GM21360 (cell line): ENCODE results near the gene AQP2.

Source experiments
- ATAC-seq: cut with Tn5 transposase; IDR thresholded peaks from one replicate; pipeline ENCODE4 v1.9.1; 2021; ENCODE audit warnings: mild to moderate bottlenecking, moderate library complexity; ENCODE audit not compliant: unreplicated experiment

The AQP2 gene, protein sequence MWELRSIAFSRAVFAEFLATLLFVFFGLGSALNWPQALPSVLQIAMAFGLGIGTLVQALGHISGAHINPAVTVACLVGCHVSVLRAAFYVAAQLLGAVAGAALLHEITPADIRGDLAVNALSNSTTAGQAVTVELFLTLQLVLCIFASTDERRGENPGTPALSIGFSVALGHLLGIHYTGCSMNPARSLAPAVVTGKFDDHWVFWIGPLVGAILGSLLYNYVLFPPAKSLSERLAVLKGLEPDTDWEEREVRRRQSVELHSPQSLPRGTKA

DNA sequence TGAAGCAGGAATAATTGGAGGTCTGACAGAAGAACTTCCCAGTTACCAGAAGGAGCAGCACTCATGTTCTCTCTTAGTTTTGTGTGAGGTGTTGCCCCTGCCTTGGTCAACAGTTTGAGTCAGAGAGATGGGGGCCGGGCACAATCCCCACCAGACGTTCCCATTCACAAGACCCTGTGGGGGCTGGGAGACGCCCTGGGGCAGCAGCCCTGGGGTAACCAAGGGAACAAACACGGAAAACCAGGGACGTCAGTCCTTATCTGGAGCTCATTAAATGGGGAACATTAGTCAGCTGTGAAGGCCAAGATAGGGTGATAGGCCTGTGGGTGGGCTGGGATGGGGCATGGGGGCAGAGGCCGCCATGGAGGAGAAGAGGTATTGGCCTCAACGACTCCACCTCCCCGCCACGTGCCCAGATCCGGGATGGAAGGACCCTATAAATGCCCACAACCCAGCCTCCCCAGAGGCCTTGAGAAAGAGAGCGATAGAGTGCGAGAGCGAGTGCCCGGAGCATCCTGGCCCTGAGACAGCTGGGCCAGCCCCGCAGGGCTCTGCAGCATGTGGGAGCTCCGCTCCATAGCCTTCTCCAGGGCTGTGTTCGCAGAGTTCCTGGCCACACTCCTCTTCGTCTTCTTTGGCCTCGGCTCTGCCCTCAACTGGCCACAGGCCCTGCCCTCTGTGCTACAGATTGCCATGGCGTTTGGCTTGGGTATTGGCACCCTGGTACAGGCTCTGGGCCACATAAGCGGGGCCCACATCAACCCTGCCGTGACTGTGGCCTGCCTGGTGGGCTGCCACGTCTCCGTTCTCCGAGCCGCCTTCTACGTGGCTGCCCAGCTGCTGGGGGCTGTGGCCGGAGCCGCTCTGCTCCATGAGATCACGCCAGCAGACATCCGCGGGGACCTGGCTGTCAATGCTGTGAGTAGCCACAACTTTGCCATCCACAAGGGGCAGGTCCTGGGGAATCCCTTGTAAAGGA, at the start of gene AQP2:
Gene AQP2, plus strand, starts transcription at position 465 of the 979 bp plus-strand sequence. Its CDS starts 94 bp downstream, at position 559.
- no peak for ATAC-seq

DNA sequence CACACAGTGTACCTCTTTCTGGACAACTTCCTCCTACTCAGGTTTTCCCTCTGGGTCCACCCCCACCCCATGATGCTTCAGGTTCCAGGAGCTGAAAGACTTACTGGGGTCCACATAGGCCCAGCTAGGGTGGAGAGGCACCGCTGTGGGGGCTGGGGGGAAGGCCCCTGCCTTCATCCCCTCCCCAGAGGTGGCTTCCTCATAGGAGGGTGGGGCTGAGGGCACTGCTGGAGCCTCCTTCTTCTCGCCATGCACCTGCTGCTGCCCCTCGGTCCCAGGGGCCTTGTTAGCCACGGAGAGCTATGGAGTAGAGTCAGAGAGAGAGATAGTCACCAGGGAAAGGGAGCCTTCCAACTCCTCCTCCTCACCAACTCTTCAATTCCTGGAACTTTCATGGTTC, 49.5 kb upstream of the AQP2 start:
- ATAC-seq = no peak

DNA sequence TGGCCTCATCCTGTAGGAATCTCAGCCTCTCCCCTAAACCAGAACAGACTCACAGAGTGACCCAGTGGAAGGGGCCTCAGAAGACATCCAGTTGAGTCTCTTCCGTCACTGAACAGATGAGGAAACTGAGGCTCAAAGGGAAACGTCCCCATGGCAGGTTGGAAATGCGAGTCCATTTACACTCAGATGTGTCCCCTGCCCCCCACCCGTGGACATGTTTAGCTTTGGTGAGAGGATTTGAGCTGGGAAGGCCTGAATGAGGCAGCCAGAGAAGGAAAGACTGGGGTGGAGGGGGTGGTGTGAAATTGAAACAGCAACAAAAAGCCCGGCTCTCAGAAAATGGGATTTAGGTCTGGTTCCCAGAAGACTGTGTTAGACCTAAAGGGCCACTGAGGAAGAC, 48.6 kb upstream of the AQP2 start:
- ATAC-seq = no peak

DNA sequence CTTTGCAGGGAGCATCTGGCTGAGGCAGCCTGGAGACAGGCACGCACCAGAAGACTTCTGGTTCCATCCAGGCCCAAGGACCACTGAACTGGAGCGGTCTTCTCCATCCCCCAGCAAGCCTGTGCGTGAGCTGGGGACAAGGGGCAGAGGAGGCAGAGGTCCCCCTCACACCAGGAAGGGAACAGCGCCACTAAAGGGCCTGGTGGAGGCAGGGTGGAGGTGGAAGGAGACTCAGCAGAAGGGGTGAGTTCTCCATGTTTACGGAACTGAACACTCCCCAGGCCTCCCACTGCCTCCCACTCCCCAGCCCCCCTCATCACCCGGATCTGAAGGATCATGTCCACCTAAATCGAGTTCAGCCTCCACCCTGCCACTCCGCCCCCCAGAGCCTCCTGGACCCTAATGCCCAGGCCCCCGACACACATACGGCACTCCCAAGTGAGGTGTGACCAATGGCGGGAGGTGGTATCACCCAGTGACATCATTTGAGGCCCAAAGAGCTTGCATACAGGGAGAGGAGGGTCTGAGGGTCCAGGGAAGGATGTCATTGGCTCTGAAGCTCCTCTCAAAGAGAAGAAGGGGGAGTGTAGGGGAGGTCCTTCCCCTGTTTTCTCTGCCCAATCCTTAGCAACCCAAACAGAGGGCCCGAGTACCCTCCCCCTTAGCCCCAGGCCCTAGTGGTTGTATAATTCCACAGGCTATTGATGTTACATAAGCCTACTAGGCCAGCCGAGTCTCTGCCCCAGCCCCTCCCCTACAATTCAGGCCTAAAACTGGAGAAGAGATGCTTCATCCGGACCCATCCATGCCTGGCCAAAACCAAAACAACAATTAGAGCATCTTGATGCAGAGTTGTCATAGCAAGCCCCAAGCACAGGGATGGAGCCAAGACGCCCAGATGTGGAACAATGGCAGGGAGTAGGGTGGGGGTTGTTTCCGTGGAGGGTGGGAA, 47.9 kb upstream of the AQP2 start:
- no peak for ATAC-seq

DNA sequence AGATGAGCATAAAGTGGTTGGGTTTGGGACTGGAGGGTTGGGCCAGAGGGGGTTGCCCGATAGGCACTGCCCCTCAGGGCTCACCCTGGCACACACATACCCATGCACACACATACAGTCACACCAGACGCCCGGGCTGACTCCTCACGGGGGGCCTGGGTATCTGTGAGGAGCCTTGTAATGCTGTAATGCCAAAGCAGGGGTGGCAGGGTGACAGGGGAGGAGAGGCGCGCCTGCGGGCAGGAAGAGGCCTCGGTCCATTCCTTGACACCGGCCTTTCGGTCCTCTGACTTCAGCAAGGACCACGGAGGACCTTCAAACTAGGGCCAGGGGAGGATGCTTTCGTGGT, 47.2 kb upstream of the AQP2 start:
- no peak for ATAC-seq

DNA sequence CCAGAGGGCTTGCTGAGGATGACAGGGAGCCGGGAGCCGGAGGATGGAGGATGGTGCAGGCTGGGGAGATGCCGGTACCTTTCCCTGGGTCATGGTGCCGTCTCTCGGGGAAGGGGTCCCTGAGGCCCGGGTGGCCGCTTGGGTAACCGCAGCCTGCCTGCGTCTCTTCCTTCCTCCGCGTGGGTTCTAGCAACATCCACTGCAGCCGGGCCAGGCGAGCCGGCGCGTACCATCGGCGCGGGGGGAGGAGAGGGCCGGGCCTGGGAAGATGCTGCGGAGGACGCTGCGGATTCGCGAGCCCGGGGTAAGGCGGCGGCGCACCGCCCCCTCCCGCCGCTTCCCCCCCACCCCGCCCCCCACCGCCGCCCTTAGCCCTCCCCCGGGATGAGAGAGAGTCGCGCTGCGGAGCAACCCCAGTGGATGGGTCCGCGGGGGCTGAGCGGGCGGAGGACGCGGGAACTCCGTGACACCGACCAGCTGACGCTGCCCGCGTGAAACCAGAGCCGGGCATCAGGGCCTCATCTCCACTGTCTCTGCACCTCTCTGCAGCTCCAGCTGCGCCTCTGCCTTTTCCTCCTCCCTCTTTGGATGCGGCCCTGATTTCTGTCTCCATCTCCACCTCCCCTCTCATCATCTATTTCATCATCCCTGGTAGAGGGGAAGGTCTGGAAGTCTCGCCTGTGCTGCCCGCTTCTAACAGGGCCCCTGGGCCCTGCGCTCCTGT, 46.7 kb upstream of the AQP2 start, which contains the start of gene FAIM2:
Gene FAIM2, minus strand, starts transcription at position 201 of the 724 bp plus-strand sequence. Its CDS starts 108 bp downstream, at position 93.
- ATAC-seq = no peak

DNA sequence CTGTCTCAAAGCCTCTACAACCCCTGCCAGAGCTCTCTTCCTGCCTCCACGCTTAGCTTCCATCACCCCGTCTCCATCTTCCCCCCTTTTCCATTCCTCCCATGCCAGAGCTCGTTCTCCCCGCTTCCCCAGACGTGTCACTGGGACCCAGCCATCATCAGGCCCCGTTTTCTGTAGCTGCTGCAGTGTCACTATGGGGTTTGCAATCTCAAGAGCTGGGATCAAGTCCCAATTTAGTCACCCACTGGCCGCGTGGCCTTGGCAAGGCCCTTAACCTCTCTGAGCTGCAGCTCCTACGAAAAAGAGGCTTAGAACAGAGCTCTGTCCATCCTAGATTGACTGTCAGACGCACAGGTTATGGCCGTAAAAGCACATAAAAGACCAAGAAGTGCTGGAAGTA, 45.9 kb upstream of the AQP2 start:
- ATAC-seq = no peak

DNA sequence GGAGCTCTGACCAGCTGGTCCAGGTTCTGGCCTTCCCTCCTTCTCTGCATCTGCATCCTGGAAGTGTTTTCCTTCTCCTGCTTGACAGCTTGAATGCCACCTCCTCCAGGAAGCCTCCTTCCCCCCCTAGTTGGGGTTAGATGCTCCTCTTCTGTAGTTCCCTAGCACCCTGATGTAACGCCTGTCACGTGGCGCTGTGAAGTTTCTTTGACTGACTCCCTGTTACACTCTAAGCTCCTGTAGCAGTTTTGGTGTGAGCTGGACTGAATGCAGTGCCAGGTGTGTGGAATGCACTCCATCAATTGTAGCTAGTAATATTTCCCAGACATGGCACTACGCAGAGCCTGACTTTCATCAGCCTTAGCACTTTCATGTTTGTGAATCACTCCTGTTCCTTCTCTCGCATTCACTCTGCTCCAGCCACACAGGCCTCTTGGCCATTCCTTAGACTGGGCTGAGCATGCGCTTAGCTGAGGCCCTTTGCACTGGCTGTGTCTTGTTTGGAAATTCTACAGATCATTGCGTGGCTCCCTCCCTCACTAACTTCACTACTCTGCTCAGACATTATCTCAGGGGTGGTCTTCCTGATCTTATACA, 44.7 kb upstream of the AQP2 start:
- ATAC-seq = no peak

DNA sequence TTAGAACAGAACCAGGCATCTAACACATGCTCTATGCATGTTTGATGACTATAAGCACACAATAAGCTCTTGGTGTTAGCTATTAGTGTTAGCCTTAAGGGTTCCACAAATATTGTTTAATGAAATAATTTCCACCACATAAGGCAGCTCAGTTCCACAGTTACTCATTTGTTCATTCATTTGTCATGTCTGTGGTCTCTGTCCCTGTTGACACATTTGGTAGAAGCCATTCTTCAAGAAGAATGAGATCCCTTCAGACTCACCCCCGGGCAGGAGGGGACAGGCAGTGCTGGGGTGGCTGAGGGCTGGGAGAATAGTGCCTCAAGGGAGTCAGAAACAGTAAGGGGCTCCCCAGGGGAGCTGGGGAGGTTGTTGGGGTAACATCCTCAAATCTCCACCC, 43.2 kb upstream of the AQP2 start:
- no peak for ATAC-seq

DNA sequence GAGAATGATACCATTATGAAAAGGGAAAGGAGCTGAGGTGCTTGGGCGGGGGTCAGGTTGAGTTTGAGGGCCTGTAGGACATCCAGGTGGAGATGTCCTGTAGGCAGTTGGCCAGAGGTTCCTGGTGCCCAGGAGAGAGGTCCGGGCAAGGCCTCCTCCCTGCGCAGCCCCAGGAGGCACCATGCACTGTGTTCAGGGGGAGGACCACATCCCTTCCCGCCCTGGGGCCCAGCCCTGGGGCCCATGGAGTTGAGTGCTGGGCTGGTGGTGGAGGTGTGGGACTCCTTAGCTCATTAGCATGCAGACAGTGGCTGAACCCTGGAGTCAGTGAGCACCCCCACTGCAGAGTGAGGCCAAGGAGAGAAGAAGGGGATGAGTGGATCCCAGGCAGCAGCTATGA, 41.2 kb upstream of the AQP2 start:
- no peak for ATAC-seq

DNA sequence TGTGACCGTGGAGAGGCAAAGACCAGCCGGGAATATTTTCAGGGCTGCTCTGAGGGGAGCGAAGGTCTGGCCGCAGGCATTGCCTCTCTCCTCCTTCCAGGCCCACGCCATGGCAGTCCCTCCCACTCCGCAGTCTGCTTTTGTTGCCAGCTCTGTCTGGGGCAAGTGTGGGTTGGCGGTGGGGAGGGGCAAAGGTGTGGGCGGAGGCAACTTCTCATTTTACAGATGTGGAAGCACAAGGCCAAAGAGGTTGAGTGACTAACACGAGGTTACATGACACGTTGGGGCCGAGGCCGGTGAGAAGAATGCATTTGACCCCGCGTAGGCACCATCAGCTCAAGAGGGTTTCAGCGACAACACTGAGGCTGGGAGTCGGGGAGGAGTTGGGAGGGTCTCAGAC, 40.7 kb upstream of the AQP2 start:
- no peak for ATAC-seq

DNA sequence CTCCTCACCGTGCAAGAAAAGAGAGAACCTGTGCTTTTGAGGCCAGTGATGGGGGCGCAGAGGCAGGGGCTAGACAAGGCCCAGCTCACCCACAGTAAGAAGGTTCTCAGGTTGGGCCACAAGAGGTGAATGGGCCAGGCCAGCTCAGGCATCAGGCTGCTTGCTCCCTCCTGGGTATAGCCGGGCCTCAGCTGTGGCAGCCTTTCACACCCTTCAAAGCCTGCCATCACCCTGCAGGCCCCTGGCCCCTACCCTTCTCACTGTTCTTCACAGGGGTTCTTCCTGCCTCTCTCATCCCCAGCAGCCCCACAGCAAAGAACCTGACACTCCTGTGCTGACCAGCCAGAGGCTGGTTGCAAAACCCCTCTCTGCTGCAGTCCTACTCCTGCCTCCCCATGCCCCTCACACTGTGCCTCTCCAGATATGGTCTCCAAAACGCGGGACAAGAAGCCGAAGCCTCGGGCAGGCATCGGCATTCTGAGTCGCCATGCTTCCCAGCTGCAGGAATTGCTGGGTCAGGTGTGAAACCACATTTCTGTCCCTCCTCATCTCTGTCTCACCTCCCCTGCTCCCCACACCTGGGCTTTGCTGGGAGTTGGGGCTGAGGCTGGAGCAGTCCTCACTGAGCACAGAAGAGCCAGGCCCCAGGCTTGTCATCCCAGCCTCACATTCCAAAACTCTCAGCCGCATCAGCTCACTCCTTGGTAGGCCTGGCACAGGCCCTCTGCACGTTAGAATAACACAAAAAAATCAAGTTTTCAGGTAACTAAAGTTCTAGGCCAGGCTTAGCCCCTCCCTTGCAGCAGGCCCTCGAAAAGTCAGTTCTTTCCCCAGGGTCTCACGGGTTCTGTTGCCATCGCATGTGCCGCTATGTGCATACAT, 40.0 kb upstream of the AQP2 start:
- no peak for ATAC-seq

DNA sequence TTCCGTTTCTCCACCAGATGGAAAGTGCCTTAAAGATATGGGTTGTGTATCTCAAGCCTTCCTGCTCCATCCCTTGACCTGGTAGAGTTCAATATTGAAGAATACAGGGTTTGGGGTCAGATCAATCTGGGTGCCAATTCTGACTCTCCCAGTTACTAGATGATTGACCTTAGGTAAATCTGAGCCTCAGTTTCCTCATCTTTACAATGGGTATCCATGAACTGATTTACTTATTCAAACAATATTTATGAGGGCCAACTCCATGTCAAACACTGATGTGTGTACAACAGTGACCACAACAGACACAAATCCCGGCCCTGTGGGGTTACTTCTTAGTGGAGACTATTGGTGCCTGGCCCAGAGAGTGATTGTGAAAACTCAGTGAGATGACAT, 39.3 kb upstream of the AQP2 start:
- ATAC-seq = no peak

DNA sequence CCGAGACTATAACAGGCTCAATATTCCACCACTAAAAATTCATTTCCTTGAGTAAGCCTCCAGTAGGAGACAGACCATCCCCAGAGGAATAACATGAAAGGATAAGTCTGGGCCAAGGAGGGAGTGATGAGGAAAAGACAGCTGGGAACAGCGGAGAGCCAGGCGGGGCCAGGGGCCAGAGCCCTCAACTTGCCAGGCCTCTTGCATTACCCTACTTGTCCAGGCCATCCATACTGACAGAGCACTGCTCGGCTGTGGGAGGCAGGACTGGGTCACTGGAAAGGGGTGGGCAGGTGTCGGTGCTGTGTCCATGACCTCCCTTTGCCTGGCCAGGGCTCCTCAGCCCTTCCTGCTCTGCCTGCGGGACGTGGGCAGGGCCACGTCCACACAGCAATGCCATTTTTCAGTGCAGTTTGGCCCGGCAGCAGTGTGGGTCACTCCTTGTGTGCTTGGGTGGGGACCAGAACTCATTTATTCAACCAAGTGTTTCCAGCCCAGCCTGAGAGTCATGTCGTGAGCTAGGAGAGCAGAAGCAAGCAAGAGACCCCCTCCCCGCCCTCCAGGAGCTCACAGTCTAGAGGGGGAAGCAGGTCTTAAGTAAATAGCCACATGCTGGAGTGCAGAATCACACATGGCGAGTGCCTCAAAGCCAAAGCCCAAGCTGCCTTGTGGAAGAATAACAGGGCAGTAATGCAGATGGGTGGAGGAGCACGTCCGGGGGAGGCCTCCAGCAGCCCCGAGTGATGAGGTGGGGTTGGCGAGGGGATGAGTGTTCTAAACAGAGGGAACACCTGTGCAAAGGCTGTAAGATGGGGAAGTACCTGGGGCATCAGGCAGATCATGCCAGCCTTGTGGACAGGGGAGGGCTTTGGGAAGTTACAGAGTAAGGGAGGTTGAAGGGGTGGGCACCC, 37.9 kb upstream of the AQP2 start:
- no peak for ATAC-seq

DNA sequence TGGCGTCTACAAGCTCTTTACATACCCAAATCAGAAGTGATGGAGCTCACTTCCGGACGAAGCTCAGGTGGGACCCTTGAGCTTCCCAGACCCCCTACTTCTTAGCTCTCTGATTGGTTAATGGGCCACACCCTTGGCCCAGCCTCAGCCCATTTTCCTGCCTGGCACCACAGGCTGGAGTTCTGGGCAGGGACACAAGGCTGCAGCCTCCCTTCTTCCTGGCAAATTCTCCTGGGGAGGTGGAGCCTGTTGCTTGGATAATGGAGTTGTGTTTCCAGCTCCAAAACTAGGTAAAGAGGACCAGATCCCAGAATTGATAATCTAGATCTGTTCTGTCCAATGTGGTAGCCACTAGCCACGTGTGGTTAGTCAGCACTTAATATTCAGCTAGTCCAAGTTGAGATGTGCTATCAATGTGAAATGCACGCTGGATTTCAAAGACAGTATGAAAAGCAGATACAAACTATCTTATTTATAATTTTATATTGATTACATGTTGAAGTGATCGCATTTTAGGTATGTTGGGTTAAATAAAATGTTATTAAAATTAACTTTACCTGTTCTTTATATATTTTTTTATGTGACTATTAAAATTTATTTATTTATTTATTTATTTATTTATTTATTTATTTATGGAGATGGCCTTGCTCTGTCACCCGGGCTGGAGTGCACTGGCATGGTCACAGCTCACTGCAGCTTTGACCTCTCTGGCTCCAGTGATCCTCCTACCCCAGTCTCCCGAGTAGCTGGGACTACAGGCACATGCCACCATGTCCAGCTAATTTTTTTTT, 34.2 kb upstream of the AQP2 start:
- no peak for ATAC-seq

DNA sequence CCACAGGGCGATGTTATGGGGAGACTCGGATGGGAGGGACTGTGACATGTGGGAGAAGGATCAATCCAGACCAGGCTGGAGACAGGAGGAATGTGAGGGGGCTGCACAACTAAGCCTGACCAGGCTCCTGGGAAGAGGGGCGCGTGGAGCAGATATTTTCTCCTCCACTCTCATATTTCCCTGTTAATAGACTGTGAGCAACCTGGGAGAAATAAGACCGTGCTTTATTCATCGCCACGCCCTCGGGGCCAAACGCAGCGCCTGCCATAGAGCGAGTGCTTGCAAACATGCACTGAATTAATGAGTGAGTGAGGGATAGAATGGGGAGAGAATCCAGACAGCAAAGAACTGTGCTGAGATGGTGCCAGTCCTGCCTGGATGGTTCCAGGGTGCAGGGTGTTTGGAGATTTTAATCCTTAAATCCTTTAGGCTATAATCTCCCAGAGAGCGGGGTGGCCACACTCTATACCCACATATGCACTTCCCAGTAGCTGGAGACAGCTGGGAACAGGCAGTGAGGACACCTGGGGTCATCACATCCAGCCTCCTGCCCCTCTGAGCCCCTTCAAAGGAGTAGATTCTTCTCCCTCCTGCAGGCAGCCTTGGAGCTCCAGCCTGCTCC, 33.3 kb upstream of the AQP2 start:
- no peak for ATAC-seq

DNA sequence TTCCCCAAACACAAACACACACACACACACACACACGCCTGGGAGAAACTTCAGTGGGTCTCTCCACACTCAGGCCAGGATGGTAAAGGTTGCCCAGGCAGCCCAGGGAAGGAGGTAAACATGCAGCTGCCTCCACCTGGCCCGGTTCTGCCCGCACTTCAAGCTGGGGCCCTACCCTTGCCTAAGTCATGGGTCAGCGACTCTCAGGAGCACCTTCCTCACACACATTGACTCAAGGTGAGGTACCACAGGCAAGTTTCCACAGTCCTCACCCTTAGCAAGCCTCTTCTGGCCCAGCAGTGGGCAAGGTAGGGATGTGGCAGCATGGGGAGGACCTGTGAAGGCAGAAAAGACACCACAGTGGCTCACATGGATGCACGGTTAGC, 32.8 kb upstream of the AQP2 start:
- no peak for ATAC-seq
